Endothelial cell of umbilical vein (primary cell): ENCODE measurements around the gene KCTD17. TPM values are rescaled to one million over a fixed set of nuclear protein-coding genes. Genes with fewer than 3 reads are reported as not detected.

ENCODE experiments used
- BruUV-seq: library from RNA; stranded (reverse); fragments of 400-500 nt; replicated peaks from 2 replicates; lab custom pipeline; 2021; lab: Mats Ljungman, UMichigan
- CTCF ChIA-PET: fragments of 300-600, 350-600 bp; sonication (Branson Sonifier 250); formaldehyde crosslinking; loops from one replicate; lab custom pipeline; 2021; ENCODE audit warnings: antibody characterized with exemption, inconsistent platforms; lab: Charles Lee
- POLR2A ChIA-PET: fragments of 300-600, 350-600 bp; sonication (Branson Sonifier 250); formaldehyde crosslinking; loops from one replicate; lab custom pipeline; 2021; ENCODE audit warnings: antibody characterized with exemption, inconsistent platforms; lab: Charles Lee
- DNase-seq: peaks from one replicate; pipeline ENCODE4 v3.0.0-alpha.2; 2011; ENCODE audit warnings: low read depth, low spot score
- FAIRE-seq: peaks from 2 replicates; lab custom pipeline; 2011; peaks lifted over from hg19 to GRCh38; lab: Jason Lieb, UNC
- H2AFZ ChIP-seq: 2 replicates; pipeline ENCODE4 v1.6.0; 2012; ENCODE audit warnings: low read depth, low read length, control low read depth, inconsistent platforms
- H3K27ac ChIP-seq: 2 replicates; pipeline ENCODE4 v1.5.1; 2011; ENCODE audit warnings: low read depth, mild to moderate bottlenecking, control low read depth, low read length, moderate library complexity; ENCODE audit not compliant: insufficient read depth
- H3K27me3 ChIP-seq, 2 experiments: 2 replicates each; pipeline versions ENCODE4 v1.6.0 to v1.6.1; 2011; ENCODE audit warnings: low read length in 2 of 2, mixed read lengths in 1 of 2; ENCODE audit not compliant: control insufficient read depth in 2 of 2, insufficient read depth in 2 of 2
- H3K36me3 ChIP-seq, 2 experiments: 2 replicates in 1 of 2; 3 replicates in 1 of 2; pipeline ENCODE4 v1.5.1; 2011; ENCODE audit warnings: low read length in 2 of 2, mild to moderate bottlenecking in 1 of 2, moderate library complexity in 1 of 2; ENCODE audit not compliant: control insufficient read depth in 2 of 2, insufficient read depth in 2 of 2; ENCODE audit errors: extremely low read depth in 1 of 2
- H3K4me1 ChIP-seq: 3 replicates; pipeline ENCODE4 v1.5.1; 2011; ENCODE audit warnings: mild to moderate bottlenecking, low read length; ENCODE audit not compliant: control insufficient read depth, insufficient read depth; ENCODE audit errors: extremely low read depth
- H3K4me2 ChIP-seq: 2 replicates; pipeline ENCODE4 v1.6.1; 2011; ENCODE audit warnings: low read length, control low read depth, mixed read lengths; ENCODE audit not compliant: insufficient read depth
- H3K4me3 ChIP-seq, 3 experiments: fragments of 200-600 bp in 1 of 3; sonication (generic), shearing (Covaris generic) in 1 of 3; replicated peaks in 1 of 3; 2 replicates each; pipeline ENCODE4 v1.5.1; 2011 to 2016; ENCODE audit warnings: control low read depth in 3 of 3, low read length in 3 of 3, mild to moderate bottlenecking in 2 of 3, inconsistent platforms in 1 of 3, low read depth in 1 of 3, moderate library complexity in 1 of 3; ENCODE audit not compliant: insufficient read depth in 1 of 3
- H3K79me2 ChIP-seq: 2 replicates; pipeline ENCODE4 v1.6.0; 2012; ENCODE audit warnings: low read length, inconsistent platforms; ENCODE audit not compliant: control insufficient read depth, insufficient read depth
- H3K9ac ChIP-seq: replicated peaks from 2 replicates; pipeline ENCODE3; 2011; ENCODE audit warnings: low read length, control low read depth; ENCODE audit not compliant: insufficient read depth; ENCODE audit errors: extremely low read depth
- H3K9me1 ChIP-seq: replicated peaks from 3 replicates; pipeline ENCODE4 v1.6.0; 2011; ENCODE audit warnings: mild to moderate bottlenecking, low read length; ENCODE audit not compliant: control insufficient read depth, insufficient read depth; ENCODE audit errors: extremely low read depth
- H3K9me3 ChIP-seq: replicated peaks from 2 replicates; pipeline ENCODE4 v1.5.1; 2012; ENCODE audit warnings: low read length, inconsistent platforms; ENCODE audit not compliant: control insufficient read depth, insufficient read depth
- H4K20me1 ChIP-seq: replicated peaks from 2 replicates; pipeline ENCODE3; 2011; ENCODE audit warnings: mild to moderate bottlenecking, low read length; ENCODE audit not compliant: control insufficient read depth, insufficient read depth; ENCODE audit errors: extremely low read depth
- CTCF ChIP-seq, 2 donors: IDR thresholded peaks; 1 replicate in 1 of 2; 2 replicates in 1 of 2; pipeline ENCODE4 v1.5.1; 2011; ENCODE audit warnings: low read length in 2 of 2, mild to moderate bottlenecking in 2 of 2, moderate library complexity in 2 of 2, control low read depth in 1 of 2, inconsistent platforms in 1 of 2, low read depth in 1 of 2; ENCODE audit not compliant: insufficient read depth in 1 of 2; ENCODE audit errors: extremely low read depth in 1 of 2
- EZH2 ChIP-seq: IDR thresholded peaks from 2 replicates; pipeline ENCODE4 v1.6.1; 2012; ENCODE audit warnings: borderline replicate concordance, low read depth, mild to moderate bottlenecking, moderate library complexity, low read length, inconsistent platforms; ENCODE audit not compliant: severe bottlenecking
- FOS ChIP-seq: IDR thresholded peaks from 2 replicates; pipeline ENCODE4 v1.6.1; 2011; ENCODE audit warnings: mild to moderate bottlenecking, low read length, moderate library complexity, borderline replicate concordance; ENCODE audit not compliant: insufficient read depth
- GATA2 ChIP-seq: IDR thresholded peaks from 2 replicates; pipeline ENCODE4 v1.7.0; 2011; ENCODE audit warnings: low read depth, mild to moderate bottlenecking, moderate library complexity, mixed read lengths, low read length; ENCODE audit not compliant: insufficient read length, insufficient read depth
- JUN ChIP-seq: IDR thresholded peaks from 2 replicates; pipeline ENCODE4 v1.6.1; 2011; ENCODE audit warnings: borderline replicate concordance, low read depth; ENCODE audit not compliant: insufficient read length, insufficient read depth
- MYC ChIP-seq: IDR thresholded peaks from one replicate; pipeline ENCODE4 v1.6.1; 2011; ENCODE audit warnings: mild to moderate bottlenecking, low read depth, low read length
- POLR2A ChIP-seq: IDR thresholded peaks from 2 replicates; pipeline ENCODE4 v1.6.1; 2012; ENCODE audit warnings: low read depth, mild to moderate bottlenecking, control low read depth, low read length
- POLR2AphosphoS5 ChIP-seq: IDR thresholded peaks from 2 replicates; pipeline ENCODE4 v1.6.1; 2012; ENCODE audit warnings: low read depth, mild to moderate bottlenecking, control low read depth, low read length, moderate library complexity; ENCODE audit not compliant: insufficient read depth
- dilution Hi-C: fragments of 300-500 bp; cut with MboI; formaldehyde crosslinking; loops from one replicate; pipeline ENCODE4 v1.15.0; 2019; ENCODE audit warnings: low sequenced_read_pairs; ENCODE audit not compliant: extremely low pct_ligation_motif_present
- intact Hi-C: fragments of 100-400 bp; cut with micrococcal nuclease; formaldehyde crosslinking; loops from one replicate; pipeline ENCODE4 v1.10.0; 2022
- polyA plus RNA-seq, 4 experiments: library from polyadenylated mRNA; depleted of rRNA in 3 of 4; stranded (reverse) in 3 of 4; unstranded in 1 of 4; fragments of >200 nt; gene quantifications; 2 replicates each; pipeline versions ENCODE4 v1.2.1 to v1.2.3, GENCODE V29; 2011 to 2012; ENCODE audit warnings: missing spikeins in 1 of 4
- total RNA-seq: library from RNA; stranded (reverse); gene quantifications from 2 replicates; pipeline ENCODE4 v1.2.3, GENCODE V29; 2021
- TF ChIP-seq, protein P1 (sequence below): IDR thresholded peaks from 2 replicates; pipeline ENCODE4 v1.6.1; 2011; ENCODE audit not compliant: insufficient read depth, insufficient read length

Gene KCTD17
- total and polyA plus RNA-seq, 2 donors (not counting 3 experiments of a cell fraction or from before 2014, with no cell fraction given), result 59.2 to 73.0 TPM

- intact Hi-C loops (no loop called here), dilution Hi-C loops (no loop called here)
- Histone ChIP-seq H3K9ac (no peak overlapping the region), H3K27ac (no peak overlapping the region), H3K9me3 (no peaks in the 10 kb centered on the region), H4K20me1 (no peaks in the 10 kb centered on the region), H3K36me3 (peaks cover 2 to 29% of the 10 kb centered on the region in 2 experiments), H3K4me3 (no peak overlapping the region), H3K4me1 (peaks cover 11% of the 10 kb centered on the region), H2AFZ (no peak overlapping the region), H3K79me2 (peaks cover 27% of the 10 kb centered on the region), H3K4me2 (no peak overlapping the region), H3K9me1 (no peaks in the 10 kb centered on the region), H3K27me3 (no peaks in the 10 kb centered on the region)
- no TSS peak for BruUV-seq
- no peak for FAIRE-seq
- TF ChIP-seq POLR2AphosphoS5, result no peak
- TF ChIP-seq, protein P1, sequence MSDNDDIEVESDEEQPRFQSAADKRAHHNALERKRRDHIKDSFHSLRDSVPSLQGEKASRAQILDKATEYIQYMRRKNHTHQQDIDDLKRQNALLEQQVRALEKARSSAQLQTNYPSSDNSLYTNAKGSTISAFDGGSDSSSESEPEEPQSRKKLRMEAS, result no peak
- ChIA-PET CTCF (interaction anchor here (0.6 to 6.7 kb wide), 7 partner anchors 8 to 167 kb away, joined by 3 to 57 read pairs (median 4); a partner anchor contains a TSS), POLR2A (no interaction called here)
- DNase-seq, result no peak
Measured at GRCh38 chr22:37022483-37023337, 28.8 kb upstream of the KCTD17 start.

DNA sequence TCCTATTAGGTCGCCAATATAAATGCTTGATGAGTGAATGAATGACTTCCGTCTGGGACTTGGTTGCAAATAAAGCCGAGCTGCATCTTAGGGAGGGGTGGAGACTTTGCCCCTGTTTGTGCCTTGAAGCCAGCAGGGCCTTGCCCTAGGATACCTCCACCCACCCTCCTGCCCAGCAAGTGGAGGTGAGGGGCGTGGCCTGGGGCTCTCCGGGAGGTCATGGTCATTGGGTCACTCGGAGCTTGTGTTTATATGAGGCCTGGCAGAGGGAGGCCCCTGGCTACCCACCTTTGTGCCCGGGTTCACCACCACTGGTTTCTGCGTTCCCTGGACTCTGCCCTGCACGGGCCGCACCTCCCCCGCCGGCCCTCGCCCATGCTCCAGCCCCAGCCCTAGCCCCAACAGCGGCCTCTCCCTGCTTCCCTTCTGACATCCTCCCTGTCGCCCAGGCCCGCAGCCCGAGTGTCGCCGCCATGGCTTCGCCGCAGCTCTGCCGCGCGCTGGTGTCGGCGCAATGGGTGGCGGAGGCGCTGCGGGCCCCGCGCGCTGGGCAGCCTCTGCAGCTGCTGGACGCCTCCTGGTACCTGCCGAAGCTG is 27.7 kb upstream of the KCTD17 start:
- H3K4me1 ChIP-seq, result peaks cover 4% of the 10 kb centered on the region
- H3K9me3 ChIP-seq, result no peaks in the 10 kb centered on the region
- H3K4me2 ChIP-seq, result no peak overlapping the region
- no peaks in the 10 kb centered on the region for H3K27me3 ChIP-seq
- POLR2A ChIA-PET, result no interaction called here
- intact Hi-C loops (no loop called here), dilution Hi-C loops (no loop called here)
- peaks cover 18% of the 10 kb centered on the region for H3K79me2 ChIP-seq
- no peak for DNase-seq
- H3K4me3 ChIP-seq, result no peak overlapping the region
- no peak overlapping the region for H2AFZ ChIP-seq
- no peak overlapping the region for H3K27ac ChIP-seq
- BruUV-seq, result no TSS peak
- H4K20me1 ChIP-seq, result no peaks in the 10 kb centered on the region
- TF ChIP-seq, protein P1, result no peak
- TF ChIP-seq FOS, result no peak
- no peak for TF ChIP-seq MYC
- no peak for TF ChIP-seq JUN
- no peak for TF ChIP-seq GATA2
- no peak for TF ChIP-seq POLR2AphosphoS5
- TF ChIP-seq EZH2, result no peak
- TF ChIP-seq POLR2A, result no peak
- no peak for TF ChIP-seq CTCF (IDR thresholded peaks at IDR 0.05; ENCODE audit: extremely low read depth in 1 of 2, insufficient read depth in 1 of 2, low read depth in 1 of 2, low read length in 2 of 2)
- CTCF ChIA-PET, result interaction anchor here (6.1 to 6.7 kb wide), 3 partner anchors 7 to 20 kb away, joined by 33 to 57 read pairs (median 38); no protein-coding TSS in a partner anchor
- no peak overlapping the region for H3K9ac ChIP-seq
- H3K9me1 ChIP-seq, result no peaks in the 10 kb centered on the region
- FAIRE-seq, result no peak
- peaks cover under 1 to 30% of the 10 kb centered on the region in 2 experiments for H3K36me3 ChIP-seq
